Measurements from ENCODE around the gene RNF32. TPM values are rescaled to one million over a fixed set of nuclear protein-coding genes. Genes with fewer than 3 reads are reported as not detected.
"Not testable (repeated sequence)": the region's sequence is repeated elsewhere in the genome, so short reads cannot be mapped to it uniquely, and the experiment has no call there.

RNF32 gene
- total RNA-seq, 1 experiment from 2014 or later, result 3.5 TPM

DNA sequence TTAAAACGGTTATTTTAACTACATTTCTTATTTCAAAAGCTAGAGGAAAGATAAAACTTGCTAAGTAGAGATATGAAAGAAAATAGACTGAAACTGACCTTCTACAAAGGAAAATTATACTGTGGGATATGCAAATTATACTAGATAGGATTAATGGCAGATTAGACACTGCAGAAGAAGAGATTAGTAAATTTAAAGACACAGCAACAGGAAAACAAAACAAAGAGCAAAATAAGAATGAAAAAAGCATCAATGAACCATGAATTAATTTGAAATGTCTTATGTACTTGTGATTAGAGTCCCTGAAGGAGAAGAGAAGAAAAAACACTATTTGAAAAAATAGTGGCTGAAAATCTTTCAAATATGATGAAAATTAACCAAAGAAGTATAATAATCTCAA is 52.3 kb downstream of the RNF32 start:
- H3K4me1 ChIP-seq (ENCODE audit: control insufficient read depth, insufficient read depth, low read length), result no peaks in the 10 kb centered on the region
- no peaks in the 10 kb centered on the region for H3K36me3 ChIP-seq (ENCODE audit: control insufficient read depth, insufficient read depth, low read length)
- TF ChIP-seq, protein P1, sequence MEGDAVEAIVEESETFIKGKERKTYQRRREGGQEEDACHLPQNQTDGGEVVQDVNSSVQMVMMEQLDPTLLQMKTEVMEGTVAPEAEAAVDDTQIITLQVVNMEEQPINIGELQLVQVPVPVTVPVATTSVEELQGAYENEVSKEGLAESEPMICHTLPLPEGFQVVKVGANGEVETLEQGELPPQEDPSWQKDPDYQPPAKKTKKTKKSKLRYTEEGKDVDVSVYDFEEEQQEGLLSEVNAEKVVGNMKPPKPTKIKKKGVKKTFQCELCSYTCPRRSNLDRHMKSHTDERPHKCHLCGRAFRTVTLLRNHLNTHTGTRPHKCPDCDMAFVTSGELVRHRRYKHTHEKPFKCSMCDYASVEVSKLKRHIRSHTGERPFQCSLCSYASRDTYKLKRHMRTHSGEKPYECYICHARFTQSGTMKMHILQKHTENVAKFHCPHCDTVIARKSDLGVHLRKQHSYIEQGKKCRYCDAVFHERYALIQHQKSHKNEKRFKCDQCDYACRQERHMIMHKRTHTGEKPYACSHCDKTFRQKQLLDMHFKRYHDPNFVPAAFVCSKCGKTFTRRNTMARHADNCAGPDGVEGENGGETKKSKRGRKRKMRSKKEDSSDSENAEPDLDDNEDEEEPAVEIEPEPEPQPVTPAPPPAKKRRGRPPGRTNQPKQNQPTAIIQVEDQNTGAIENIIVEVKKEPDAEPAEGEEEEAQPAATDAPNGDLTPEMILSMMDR (IDR thresholded peaks at IDR 0.05), result no peak
- TF ChIP-seq TCF7L2 (IDR thresholded peaks at IDR 0.05; ENCODE audit: low read depth, low read length), result no peak
- TF ChIP-seq SIN3A (IDR thresholded peaks at IDR 0.05; ENCODE audit: borderline replicate concordance, insufficient read depth, low read depth, low read length), result no peak
- TF ChIP-seq POLR2AphosphoS5 (IDR thresholded peaks at IDR 0.05; ENCODE audit: low read depth, low read length), result no peak
- TF ChIP-seq REST (IDR thresholded peaks at IDR 0.05; ENCODE audit: insufficient read depth in 1 of 2, low read depth in 2 of 2, low read length in 1 of 2), result no peak
- H3K4me3 ChIP-seq (ENCODE audit: low read depth in 2 of 2, low read length in 2 of 2), result no peak overlapping the region
- H3K9me3 ChIP-seq (ENCODE audit: control insufficient read depth, insufficient read depth, low read depth, low read length), result peaks cover 3% of the 10 kb centered on the region; the same call in 1 of the 2 replicates
- BruUV-seq (replicated peaks), result no TSS peak
- DNase-seq (ENCODE audit: low read depth, low spot score) (no peak), ATAC-seq (no peak)
- ChIA-PET CTCF (no interaction called here), POLR2A (no interaction called here)
- H3K27me3 ChIP-seq (ENCODE audit: control insufficient read depth, insufficient read depth, low read length), result no peaks in the 10 kb centered on the region
- in situ Hi-C loops (cut with HindIII; ENCODE audit: low pct_unique_long_range_greater_than_20kb, low sequenced_read_pairs) (no loop called here), intact Hi-C loops (cut with micrococcal nuclease; ENCODE audit: unreplicated experiment) (no loop called here)
- H3K27ac ChIP-seq (ENCODE audit: low read length), result no peak overlapping the region

GRCh38 chr7:156693627-156694026 is 53.1 kb downstream of the RNF32 start:
- ChIA-PET CTCF (interaction anchor here (0.6 kb wide), 1 partner anchor 181 kb away, joined by 3 read pairs; no protein-coding TSS in a partner anchor), POLR2A (no interaction called here)
- TF ChIP-seq, protein P1 (IDR thresholded peaks at IDR 0.05), result no peak
- TF ChIP-seq REST (IDR thresholded peaks at IDR 0.05; ENCODE audit: insufficient read depth in 1 of 2, low read depth in 2 of 2, low read length in 1 of 2) (no peak), TCF7L2 (IDR thresholded peaks at IDR 0.05; ENCODE audit: low read depth, low read length) (no peak), SIN3A (IDR thresholded peaks at IDR 0.05; ENCODE audit: borderline replicate concordance, insufficient read depth, low read depth, low read length) (no peak), POLR2AphosphoS5 (IDR thresholded peaks at IDR 0.05; ENCODE audit: low read depth, low read length) (no peak)
- Histone ChIP-seq H3K36me3 (ENCODE audit: control insufficient read depth, insufficient read depth, low read length) (no peaks in the 10 kb centered on the region), H3K9me3 (ENCODE audit: control insufficient read depth, insufficient read depth, low read depth, low read length) (peaks cover 3% of the 10 kb centered on the region; the same call in 1 of the 2 replicates), H3K4me3 (ENCODE audit: low read depth in 2 of 2, low read length in 2 of 2) (no peak overlapping the region), H3K4me1 (ENCODE audit: control insufficient read depth, insufficient read depth, low read length) (no peaks in the 10 kb centered on the region), H3K27me3 (ENCODE audit: control insufficient read depth, insufficient read depth, low read length) (no peaks in the 10 kb centered on the region), H3K27ac (ENCODE audit: low read length) (no peak overlapping the region)
- ATAC-seq (no peak), DNase-seq (ENCODE audit: low read depth, low spot score) (no peak)
- BruUV-seq (replicated peaks), result no TSS peak
- intact Hi-C loops (cut with micrococcal nuclease; ENCODE audit: unreplicated experiment) (no loop called here), in situ Hi-C loops (cut with HindIII; ENCODE audit: low pct_unique_long_range_greater_than_20kb, low sequenced_read_pairs) (no loop called here)

GRCh38 chr7:156697283-156697682 is 56.7 kb downstream of the RNF32 start:
- H3K27ac ChIP-seq (ENCODE audit: low read length); BruUV-seq (replicated peaks); POLR2A ChIA-PET; H3K27me3 ChIP-seq (ENCODE audit: control insufficient read depth, insufficient read depth, low read length); in situ Hi-C loops (cut with HindIII; ENCODE audit: low pct_unique_long_range_greater_than_20kb, low sequenced_read_pairs); H3K4me1 ChIP-seq (ENCODE audit: control insufficient read depth, insufficient read depth, low read length); H3K36me3 ChIP-seq (ENCODE audit: control insufficient read depth, insufficient read depth, low read length); H3K4me3 ChIP-seq (ENCODE audit: low read depth in 2 of 2, low read length in 2 of 2); DNase-seq (ENCODE audit: low read depth, low spot score); H3K9me3 ChIP-seq (ENCODE audit: control insufficient read depth, insufficient read depth, low read depth, low read length); ATAC-seq; intact Hi-C loops (cut with micrococcal nuclease; ENCODE audit: unreplicated experiment); CTCF ChIA-PET: not testable (repeated sequence)

- CTCF ChIA-PET; DNase-seq (ENCODE audit: low read depth, low spot score); H3K36me3 ChIP-seq (ENCODE audit: control insufficient read depth, insufficient read depth, low read length); H3K27ac ChIP-seq (ENCODE audit: low read length); H3K9me3 ChIP-seq (ENCODE audit: control insufficient read depth, insufficient read depth, low read depth, low read length); BruUV-seq (replicated peaks); intact Hi-C loops (cut with micrococcal nuclease; ENCODE audit: unreplicated experiment); H3K27me3 ChIP-seq (ENCODE audit: control insufficient read depth, insufficient read depth, low read length); ATAC-seq; H3K4me3 ChIP-seq (ENCODE audit: low read depth in 2 of 2, low read length in 2 of 2); in situ Hi-C loops (cut with HindIII; ENCODE audit: low pct_unique_long_range_greater_than_20kb, low sequenced_read_pairs); POLR2A ChIA-PET; H3K4me1 ChIP-seq (ENCODE audit: control insufficient read depth, insufficient read depth, low read length): not testable (repeated sequence)
Measured at GRCh38 chr7:156698512-156698911, 57.9 kb downstream of the RNF32 start.
